RWPE1 (cell line): ENCODE data around the gene TTLL8.

ENCODE experiments used
- CTCF ChIA-PET: fragments of 350-600 bp; sonication (Branson Sonifier 250); formaldehyde crosslinking; extraction: SDS; loops from one replicate; lab custom pipeline; 2021; lab: Yijun Ruan, JAX
- POLR2A ChIA-PET: fragments of 400-600 bp; formaldehyde crosslinking; extraction: SDS; loops from one replicate; lab custom pipeline; 2020; ENCODE audit warnings: antibody characterized with exemption; ENCODE audit not compliant: low non-redundant PET; lab: Yijun Ruan, JAX
- DNase-seq: peaks from one replicate; pipeline ENCODE4 v3.0.0; 2012; ENCODE audit warnings: low spot score
- H3K27ac ChIP-seq: fragments of 450-650 bp; 2 replicates; pipeline ENCODE4 v1.5.1; 2017
- TF ChIP-seq, protein P1 (sequence below): fragments of 450-650 bp; conservative IDR thresholded peaks from 2 replicates; pipeline ENCODE4 v1.5.1; 2017; ENCODE audit warnings: low read depth, mild to moderate bottlenecking

The TTLL8 gene

DNA sequence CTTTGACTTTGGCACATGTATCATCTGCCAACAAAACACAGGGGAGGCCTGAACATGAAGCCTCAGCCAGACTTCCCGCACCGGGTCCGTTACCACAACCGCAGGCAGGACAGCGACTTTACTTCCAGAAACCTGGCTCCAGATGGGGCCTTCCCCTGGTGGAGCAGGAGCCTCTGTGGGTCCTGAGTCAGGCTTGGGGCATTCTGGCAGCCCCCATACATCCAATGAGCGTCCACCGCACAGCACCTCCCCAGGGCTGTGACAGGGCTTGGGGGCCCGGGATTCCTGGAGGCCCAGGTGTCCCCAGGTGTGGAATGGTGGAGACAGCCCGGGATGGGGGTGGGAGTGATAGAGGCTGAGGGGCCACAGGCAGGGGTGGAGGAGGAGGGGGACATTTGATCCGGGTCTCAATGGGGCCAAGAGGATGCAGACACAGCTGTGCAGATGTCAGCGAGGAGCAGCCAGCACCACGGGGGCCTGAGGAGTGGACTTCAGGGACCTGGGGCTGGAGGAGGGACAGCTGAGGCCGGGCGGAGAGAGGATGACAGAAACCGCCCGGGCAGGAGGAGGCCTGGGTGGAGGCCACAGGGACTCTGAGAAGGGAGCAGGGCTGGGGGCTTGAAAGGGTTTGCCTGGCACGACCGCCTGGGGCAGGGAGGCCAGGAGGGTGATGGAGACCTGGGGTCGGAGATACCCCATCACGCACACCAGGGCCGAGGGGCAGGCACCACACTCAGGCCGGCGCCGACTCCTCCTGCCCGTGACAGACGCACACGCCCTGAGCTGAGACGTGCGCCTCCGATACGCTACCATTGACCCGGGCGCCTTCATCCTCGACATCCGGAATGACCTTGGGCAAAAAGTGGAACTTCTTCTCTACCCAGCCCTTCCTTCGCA is 8.6 kb downstream of the TTLL8 start:
- POLR2A ChIA-PET, result no interaction called here

DNA sequence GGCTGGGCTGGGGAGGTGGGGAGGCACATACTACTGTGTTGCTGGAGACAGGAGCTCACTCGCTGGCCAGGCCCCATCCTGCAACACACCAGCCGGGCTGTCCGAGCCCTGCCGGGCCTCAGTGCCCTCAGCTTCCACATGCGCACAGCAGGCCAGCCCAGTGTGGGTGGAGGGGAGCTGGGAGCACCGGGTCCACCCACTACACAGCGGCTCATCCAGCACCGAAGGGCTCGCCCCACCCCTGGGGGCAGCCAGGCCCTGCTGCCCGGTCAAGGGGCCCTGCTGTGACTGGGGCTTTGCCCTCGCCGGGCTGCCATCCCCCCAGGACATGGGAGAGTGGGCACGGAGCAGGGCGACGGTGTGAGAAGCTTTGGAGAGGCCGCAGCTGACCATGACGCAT is 9.3 kb downstream of the TTLL8 start:
- TF ChIP-seq, protein P1, sequence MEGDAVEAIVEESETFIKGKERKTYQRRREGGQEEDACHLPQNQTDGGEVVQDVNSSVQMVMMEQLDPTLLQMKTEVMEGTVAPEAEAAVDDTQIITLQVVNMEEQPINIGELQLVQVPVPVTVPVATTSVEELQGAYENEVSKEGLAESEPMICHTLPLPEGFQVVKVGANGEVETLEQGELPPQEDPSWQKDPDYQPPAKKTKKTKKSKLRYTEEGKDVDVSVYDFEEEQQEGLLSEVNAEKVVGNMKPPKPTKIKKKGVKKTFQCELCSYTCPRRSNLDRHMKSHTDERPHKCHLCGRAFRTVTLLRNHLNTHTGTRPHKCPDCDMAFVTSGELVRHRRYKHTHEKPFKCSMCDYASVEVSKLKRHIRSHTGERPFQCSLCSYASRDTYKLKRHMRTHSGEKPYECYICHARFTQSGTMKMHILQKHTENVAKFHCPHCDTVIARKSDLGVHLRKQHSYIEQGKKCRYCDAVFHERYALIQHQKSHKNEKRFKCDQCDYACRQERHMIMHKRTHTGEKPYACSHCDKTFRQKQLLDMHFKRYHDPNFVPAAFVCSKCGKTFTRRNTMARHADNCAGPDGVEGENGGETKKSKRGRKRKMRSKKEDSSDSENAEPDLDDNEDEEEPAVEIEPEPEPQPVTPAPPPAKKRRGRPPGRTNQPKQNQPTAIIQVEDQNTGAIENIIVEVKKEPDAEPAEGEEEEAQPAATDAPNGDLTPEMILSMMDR, result no peak
- ChIA-PET POLR2A (no interaction called here), CTCF (no interaction called here)
- no peak overlapping the region for H3K27ac ChIP-seq
- DNase-seq, result no peak

More for the DNA sequence above, 8.6 kb downstream of the TTLL8 start:
- CTCF ChIA-PET, result no interaction called here
- no peak overlapping the region for H3K27ac ChIP-seq
- no peak for DNase-seq
- TF ChIP-seq, protein P1, result no peak

- no peak overlapping the region for H3K27ac ChIP-seq
- CTCF ChIA-PET, result interaction anchor here (0.6 kb wide), 1 partner anchor 18 kb away, joined by 4 read pairs; no protein-coding TSS in a partner anchor
- DNase-seq, result no peak
- POLR2A ChIA-PET, result no interaction called here
- TF ChIP-seq, protein P1, result no peak
Measured at GRCh38 chr22:50048061-50048765, 9.9 kb downstream of the TTLL8 start.

GRCh38 chr22:50047346-50047745 is 10.8 kb downstream of the TTLL8 start:
- CTCF ChIA-PET, result interaction anchor here (0.6 kb wide), 1 partner anchor 18 kb away, joined by 4 read pairs; no protein-coding TSS in a partner anchor
- DNase-seq, result no peak
- H3K27ac ChIP-seq, result no peak overlapping the region
- TF ChIP-seq, protein P1, result no peak
- POLR2A ChIA-PET, result no interaction called here

DNA sequence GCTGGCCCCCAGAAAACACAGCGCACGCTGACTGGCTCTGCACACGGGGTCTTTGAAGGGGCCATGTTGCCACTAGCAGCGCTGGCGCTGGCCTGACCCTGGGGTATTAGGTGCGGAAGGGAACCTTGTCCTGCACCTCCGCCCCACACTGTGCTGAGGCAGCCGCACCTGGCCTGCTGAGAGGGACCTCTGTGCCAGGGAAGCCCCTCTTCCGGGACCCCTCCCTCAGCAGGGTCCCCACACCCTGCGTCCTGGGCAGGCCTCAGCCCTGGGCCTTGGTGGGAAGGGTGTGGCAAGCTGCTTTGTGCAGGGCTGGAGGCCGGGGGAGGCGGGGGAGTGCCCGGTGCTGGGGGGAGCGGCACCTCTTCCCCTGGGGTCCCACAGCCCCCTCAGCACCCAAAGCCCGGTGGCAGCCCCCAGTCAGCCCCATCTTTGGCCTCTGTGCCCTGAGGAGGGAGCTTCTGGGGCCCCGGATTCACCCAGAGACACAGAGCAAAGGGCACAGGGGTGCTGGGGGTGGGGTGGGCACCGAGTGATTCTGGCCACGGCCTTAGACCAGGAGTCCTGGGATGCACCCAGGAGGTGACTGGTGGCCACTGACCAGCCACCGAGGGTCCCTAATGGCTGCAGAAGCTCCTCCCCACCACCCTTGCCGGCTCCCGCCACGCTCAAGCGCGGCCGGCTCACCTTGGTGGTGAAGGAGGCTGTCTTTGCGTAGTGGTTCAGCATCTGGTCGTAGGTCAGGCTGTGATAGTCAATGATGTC is 11.4 kb downstream of the TTLL8 start:
- TF ChIP-seq, protein P1, result no peak
- CTCF ChIA-PET, result no interaction called here
- H3K27ac ChIP-seq, result no peak overlapping the region

DNA sequence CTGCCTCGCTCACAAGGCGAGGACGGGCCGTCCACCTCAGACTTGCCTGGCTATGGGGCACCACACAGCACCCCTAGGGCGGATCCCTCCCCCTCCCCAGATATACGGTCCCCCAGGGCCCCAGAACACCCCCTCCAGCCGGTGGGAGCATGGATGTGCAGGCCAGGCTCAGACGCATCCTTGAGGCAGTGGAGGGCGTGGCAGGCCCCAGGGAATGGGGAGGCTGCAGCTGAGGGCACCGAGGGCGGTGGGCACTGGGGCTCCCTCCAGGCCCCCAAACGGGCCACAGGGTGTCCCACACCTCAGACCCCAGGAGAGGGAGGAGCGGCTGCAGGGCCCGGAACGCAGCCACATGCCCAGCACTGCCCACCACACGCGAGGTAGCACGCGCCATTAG is 12.1 kb downstream of the TTLL8 start:
- no peak overlapping the region for H3K27ac ChIP-seq
- DNase-seq, result no peak
- ChIA-PET POLR2A (no interaction called here), CTCF (no interaction called here)
- TF ChIP-seq, protein P1, result no peak

More for the DNA sequence above, 11.4 kb downstream of the TTLL8 start:
- POLR2A ChIA-PET, result no interaction called here
- no peak for DNase-seq
